GM12874 (cell line): Measurements from ENCODE around the gene FRMD1.

Source experiments
- CTCF ChIP-seq: IDR thresholded peaks from 2 replicates; pipeline ENCODE4 v1.5.1; 2011; ENCODE audit warnings: low read depth, mild to moderate bottlenecking, control low read depth, low read length, moderate library complexity; ENCODE audit not compliant: insufficient read depth

FRMD1 gene

GRCh38 chr6:168012431-168013249 lies 66.4 kb downstream of the FRMD1 start:
- no peak for TF ChIP-seq CTCF

GRCh38 chr6:168011291-168011690 lies 67.7 kb downstream of the FRMD1 start:
- no peak for TF ChIP-seq CTCF

GRCh38 chr6:168009331-168009730 lies 69.7 kb downstream of the FRMD1 start:
- TF ChIP-seq CTCF: no peak

- no peak for TF ChIP-seq CTCF
Observed at GRCh38 chr6:168007592-168008338, 71.2 kb downstream of the FRMD1 start.

GRCh38 chr6:168005796-168006195 lies 73.2 kb downstream of the FRMD1 start:
- TF ChIP-seq CTCF: no peak

GRCh38 chr6:168004945-168005344 lies 74.1 kb downstream of the FRMD1 start:
- TF ChIP-seq CTCF: no peak

- no peak for TF ChIP-seq CTCF
Observed at GRCh38 chr6:168004023-168004422, 75.0 kb downstream of the FRMD1 start.
